HepG2 (cell line): ENCODE measurements around the gene ARL4D. TPM values are rescaled to one million over a fixed set of nuclear protein-coding genes. Genes with fewer than 3 reads are reported as not detected.

Experiments
- ATAC-seq: fragments of 200-7000 bp; cut with Tn5 transposase; 3 replicates; pipeline ENCODE4 v1.9.1; 2020; ENCODE audit warnings: mild to moderate bottlenecking, moderate library complexity
- BruUV-seq: library from RNA; stranded (reverse); fragments of 400-500 nt; replicated peaks from 2 replicates; lab custom pipeline; 2021; lab: Mats Ljungman, UMichigan
- CTCF ChIA-PET: fragments of 300-600 bp; formaldehyde crosslinking; extraction: SDS; loops from one replicate; lab custom pipeline; 2021; ENCODE audit warnings: low total read pairs, inconsistent platforms, low intra/inter-chr PET ratio; lab: Yijun Ruan, JAX
- POLR2A ChIA-PET: fragments of 350-600 bp; sonication (Branson Sonifier 250); formaldehyde crosslinking; loops from one replicate; lab custom pipeline; 2020; ENCODE audit warnings: antibody characterized with exemption, inconsistent platforms; lab: Yijun Ruan, JAX
- DNase-seq: peaks from one replicate; pipeline ENCODE4 v3.0.0-alpha.2; 2015; ENCODE audit warnings: low spot score
- FAIRE-seq: peaks from 3 replicates; lab custom pipeline; 2011; peaks lifted over from hg19 to GRCh38; lab: Jason Lieb, UNC
- H2AFZ ChIP-seq: one replicate; pipeline ENCODE4 v1.6.1; 2011; ENCODE audit warnings: low read length, inconsistent platforms
- H3K27ac ChIP-seq: fragments of 300-600 bp; 3 replicates; pipeline ENCODE4 v1.8.0; 2011; ENCODE audit warnings: mixed run types, mild to moderate bottlenecking, mixed read lengths, low read length, inconsistent platforms; ENCODE audit not compliant: insufficient read depth; ENCODE audit errors: extremely low read length
- H3K27me3 ChIP-seq, 2 experiments: fragments of 200-600 bp in 1 of 2; 2 replicates in 1 of 2; 3 replicates in 1 of 2; pipeline versions ENCODE4 v1.6.0 to v1.8.0; 2011; ENCODE audit warnings: low read length in 2 of 2, mild to moderate bottlenecking in 2 of 2, moderate library complexity in 2 of 2, inconsistent platforms in 1 of 2; ENCODE audit not compliant: insufficient read depth in 2 of 2, control insufficient read depth in 1 of 2
- H3K36me3 ChIP-seq, 2 experiments: fragments of 200-600 bp in 1 of 2; replicated peaks in 1 of 2; 2 replicates in 1 of 2; 3 replicates in 1 of 2; pipeline versions ENCODE4 v1.5.1 to v1.8.0; 2011; ENCODE audit warnings: low read length in 2 of 2, inconsistent platforms in 1 of 2; ENCODE audit not compliant: insufficient read depth in 2 of 2, control insufficient read depth in 1 of 2
- H3K4me1 ChIP-seq: 2 replicates; pipeline ENCODE4 v1.5.1; 2012; ENCODE audit warnings: low read length, inconsistent platforms; ENCODE audit not compliant: insufficient read depth
- H3K4me2 ChIP-seq: 2 replicates; pipeline ENCODE4 v1.6.0; 2011; ENCODE audit warnings: low read depth, low read length, inconsistent platforms
- H3K4me3 ChIP-seq, 3 experiments: fragments of 200-600 bp in 1 of 3; sonication (generic), shearing (Covaris generic) in 1 of 3; replicated peaks in 1 of 3; 2 replicates each; pipeline ENCODE4 v1.5.1; 2011 to 2016; ENCODE audit warnings: low read length in 3 of 3, inconsistent platforms in 2 of 3, low read depth in 2 of 3, mild to moderate bottlenecking in 2 of 3, control low read depth in 1 of 3, mixed read lengths in 1 of 3; ENCODE audit not compliant: insufficient read depth in 1 of 3
- H3K79me2 ChIP-seq: one replicate; pipeline ENCODE4 v1.6.1; 2011; ENCODE audit warnings: low read length, inconsistent platforms; ENCODE audit not compliant: insufficient read depth
- H3K9ac ChIP-seq: 2 replicates; pipeline ENCODE4 v1.6.0; 2011; ENCODE audit warnings: mild to moderate bottlenecking, low read depth, low read length, inconsistent platforms; ENCODE audit not compliant: insufficient read depth
- H3K9me3 ChIP-seq: 2 replicates; pipeline ENCODE4 v1.5.1; 2012; ENCODE audit warnings: mild to moderate bottlenecking, low read length
- H4K20me1 ChIP-seq: 2 replicates; pipeline ENCODE4 v1.6.0; 2011; ENCODE audit warnings: inconsistent platforms, mild to moderate bottlenecking, low read length, moderate library complexity; ENCODE audit not compliant: insufficient read depth
- ATM ChIP-seq: fragments of 450-650 bp; IDR thresholded peaks from 2 replicates; pipeline ENCODE4 v1.7.1; 2017; ENCODE audit warnings: mild to moderate bottlenecking, borderline replicate concordance
- EP300 ChIP-seq, 3 experiments: sonication (generic) in 1 of 3; formaldehyde crosslinking in 1 of 3; IDR thresholded peaks; 2 replicates each; pipeline versions ENCODE4 v1.5.1 to v1.6.1; 2011 to 2020; ENCODE audit warnings: low read depth in 2 of 3, low read length in 2 of 3, borderline replicate concordance in 1 of 3, improper control_type of control experiment in 1 of 3, mild to moderate bottlenecking in 1 of 3, missing genetic modification reagents in 1 of 3, moderate library complexity in 1 of 3
- IKZF1 ChIP-seq: fragments of 450-650 bp; IDR thresholded peaks from 2 replicates; pipeline ENCODE4 v1.7.1; 2016
- KDM5A ChIP-seq: fragments of 200-600 bp; sonication (generic); IDR thresholded peaks from 2 replicates; pipeline ENCODE4 v1.7.0; 2018; ENCODE audit warnings: antibody characterized with exemption, mild to moderate bottlenecking, low read length, borderline replicate concordance
- MED13 ChIP-seq: sonication (generic); formaldehyde crosslinking; IDR thresholded peaks from 2 replicates; pipeline ENCODE4 v1.5.0; 2020; ENCODE audit warnings: missing genetic modification reagents
- MLXIP ChIP-seq: sonication (generic); formaldehyde crosslinking; IDR thresholded peaks from 2 replicates; pipeline ENCODE4 v1.9.0; 2021; ENCODE audit warnings: missing genetic modification reagents, borderline replicate concordance
- MTERF4 ChIP-seq: sonication (generic); formaldehyde crosslinking; IDR thresholded peaks from 2 replicates; pipeline ENCODE4 v1.8.0; 2023; ENCODE audit warnings: mild to moderate bottlenecking, missing genetic modification reagents
- SIX1 ChIP-seq: sonication (generic); formaldehyde crosslinking; IDR thresholded peaks from 2 replicates; pipeline ENCODE4 v1.4.0; 2020; ENCODE audit warnings: missing genetic modification reagents, borderline replicate concordance
- ZNF207 ChIP-seq: fragments of 450-650 bp; IDR thresholded peaks from 2 replicates; pipeline ENCODE4 v1.6.1; 2016; ENCODE audit warnings: antibody characterized with exemption, borderline replicate concordance
- ZNF687 ChIP-seq: sonication (generic); formaldehyde crosslinking; IDR thresholded peaks from 2 replicates; pipeline ENCODE4 v1.5.1; 2020; ENCODE audit warnings: mild to moderate bottlenecking, missing genetic modification reagents, moderate library complexity
- ZNF768 ChIP-seq: sonication (generic); formaldehyde crosslinking; IDR thresholded peaks from 2 replicates; pipeline ENCODE4 v1.4.0; 2020; ENCODE audit warnings: missing genetic modification reagents
- WGBS: methylation state at CpG from one replicate; pipeline ENCODE4 v1.1.6; 2017; ENCODE audit warnings: low lambda C conversion rate; 5-methylcytosine and 5-hydroxymethylcytosine counted together
- in situ Hi-C: cut with HindIII; loops from 2 replicates; pipeline ENCODE4 v1.10.0; 2017; ENCODE audit warnings: low pct_unique_long_range_greater_than_20kb; ENCODE audit not compliant: extremely low pct_ligation_motif_present
- intact Hi-C: fragments of 100-400 bp; cut with micrococcal nuclease; formaldehyde crosslinking; loops from one replicate; pipeline ENCODE4 v1.10.0; 2022; ENCODE audit not compliant: unreplicated experiment
- polyA plus RNA-seq, 8 experiments: library from polyadenylated mRNA; depleted of rRNA in 3 of 8; stranded (reverse) in 7 of 8; unstranded in 1 of 8; fragments of >200 nt; fragmentation: Illumina TruSeq in 4 of 8; extraction: Trizol in 4 of 8; gene quantifications; 2 replicates each; pipeline versions ENCODE4 v1.2.1 to v1.2.3, GENCODE V29; 2011 to 2016; ENCODE audit warnings: low read depth in 4 of 8, missing spikeins in 1 of 8, mixed read lengths in 1 of 8; ENCODE audit not compliant: insufficient read depth in 1 of 8
- total RNA-seq, 5 experiments: library from RNA; depleted of rRNA; stranded (reverse); fragments of >200 nt; fragmentation: Illumina TruSeq; extraction: Trizol; gene quantifications; 2 replicates each; pipeline ENCODE4 v1.2.3, GENCODE V29; 2016; ENCODE audit warnings: low read depth in 1 of 5
- TF ChIP-seq, protein P1 (sequence below): sonication (generic); formaldehyde crosslinking; IDR thresholded peaks from 2 replicates; pipeline ENCODE4 v1.8.0; 2022; ENCODE audit warnings: mild to moderate bottlenecking, missing genetic modification reagents, moderate library complexity

ARL4D gene
- total and polyA plus RNA-seq, 2 of the 13 experiments (the other 11 are each of a cell fraction or from before 2014, with no cell fraction given): 9.0 to 25.9 TPM

DNA sequence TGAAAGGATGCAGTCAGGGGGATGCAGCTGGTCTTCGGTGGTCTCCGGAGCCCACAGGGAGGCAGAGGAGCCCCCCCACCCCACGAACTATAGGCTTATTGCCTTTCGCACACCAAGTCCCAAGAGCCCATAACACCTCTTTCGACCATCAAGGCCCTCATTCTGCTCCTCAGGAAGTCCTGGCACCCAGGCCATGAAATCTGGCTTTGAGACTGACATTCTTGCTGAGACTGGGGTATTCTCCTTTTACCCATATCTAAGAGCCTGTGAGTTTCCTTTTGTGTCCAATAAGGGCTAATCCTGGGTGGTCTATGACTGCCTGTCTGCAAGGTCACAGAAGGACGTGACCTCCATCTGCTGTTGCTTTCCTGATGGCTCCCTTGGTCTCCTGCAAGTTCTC is 6.4 kb upstream of the ARL4D start (continued):
- TF ChIP-seq MLXIP (no peak), ZNF768 (CRISPR knock-in tag) (no peak), ZNF207 (no peak), IKZF1 (no peak), MTERF4 (0 out of 2 replicates have a peak, but pooled peaks have one; percentile 41), ATM (no peak)
- TF ChIP-seq, protein P1, sequence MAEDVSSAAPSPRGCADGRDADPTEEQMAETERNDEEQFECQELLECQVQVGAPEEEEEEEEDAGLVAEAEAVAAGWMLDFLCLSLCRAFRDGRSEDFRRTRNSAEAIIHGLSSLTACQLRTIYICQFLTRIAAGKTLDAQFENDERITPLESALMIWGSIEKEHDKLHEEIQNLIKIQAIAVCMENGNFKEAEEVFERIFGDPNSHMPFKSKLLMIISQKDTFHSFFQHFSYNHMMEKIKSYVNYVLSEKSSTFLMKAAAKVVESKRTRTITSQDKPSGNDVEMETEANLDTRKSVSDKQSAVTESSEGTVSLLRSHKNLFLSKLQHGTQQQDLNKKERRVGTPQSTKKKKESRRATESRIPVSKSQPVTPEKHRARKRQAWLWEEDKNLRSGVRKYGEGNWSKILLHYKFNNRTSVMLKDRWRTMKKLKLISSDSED (CRISPR knock-in tag): no peak

DNA sequence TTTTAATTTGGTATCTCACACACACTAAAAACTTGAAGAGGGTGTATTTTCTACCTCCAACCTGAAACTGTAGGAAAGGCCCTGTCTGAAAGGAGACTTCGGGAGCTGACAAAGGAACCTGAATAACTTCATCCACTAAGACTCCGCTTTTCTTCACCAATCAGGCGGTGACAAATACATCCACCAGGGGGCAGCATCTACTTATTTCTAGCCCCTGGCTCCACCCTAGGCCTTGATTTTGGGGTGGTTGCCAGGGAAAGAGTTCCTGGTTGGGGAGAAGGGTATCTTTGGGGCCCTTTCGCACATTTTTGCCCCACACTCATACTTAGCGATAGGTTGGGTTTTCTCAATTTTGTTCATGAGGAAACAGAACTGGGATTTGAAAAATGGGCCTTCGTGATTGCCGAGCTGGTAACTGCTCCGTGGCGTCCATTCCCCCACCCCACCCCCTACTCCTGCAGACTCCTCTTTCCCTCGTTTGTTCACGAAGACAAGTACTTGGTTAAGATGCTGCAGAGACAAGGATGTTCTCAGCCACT is 4.8 kb upstream of the ARL4D start:
- FAIRE-seq: peak; percentile 82
- Histone ChIP-seq H3K4me2 (peak overlapping the region; percentile 58), H3K36me3 (no peaks in the 10 kb centered on the region), H3K27ac (peak overlapping the region; percentile 55), H3K4me1 (peaks cover 64% of the 10 kb centered on the region), H3K79me2 (peaks cover 2% of the 10 kb centered on the region), H3K9me3 (no peaks in the 10 kb centered on the region), H3K4me3 (no peak overlapping the region), H3K9ac (peak overlapping the region; percentile 28; the same call in 1 of the 2 replicates), H2AFZ (no peak overlapping the region), H4K20me1 (no peaks in the 10 kb centered on the region), H3K27me3 (no peaks in the 10 kb centered on the region)
- CTCF ChIA-PET: interaction anchor here (1.0 to 9.0 kb wide), 3 partner anchors 34 to 91 kb away, joined by 3 to 381 read pairs (median 11); partner anchors contain the start of gene DHX8
- POLR2A ChIA-PET: interaction anchor here (1.3 to 13.3 kb wide), 12 partner anchors 10 to 153 kb away, joined by 4 to 485 read pairs (median 10); partner anchors contain the start of genes DHX8 and ETV4
- BruUV-seq: no TSS peak
- 32% methylated on average over 11 of the region's 11 CpGs for WGBS
- ATAC-seq: peak; percentile 60
- DNase-seq: peak; percentile 83
- intact Hi-C loops (loop anchor here (1.0 kb wide), 1 partner anchor 89 kb away; the partner anchor contains the start of gene DHX8), in situ Hi-C loops (no loop called here)
- peak; percentile 51; the same call in 1 of the 2 replicates for TF ChIP-seq KDM5A
- TF ChIP-seq MED13 (CRISPR knock-in tag): no peak
- TF ChIP-seq SIX1 (CRISPR knock-in tag): no peak
- 0 out of 4 replicates have a peak, but pooled peaks of 1 of the 2 experiments have one; percentile 11 for TF ChIP-seq EP300 (IDR thresholded peaks at IDR 0.05; ENCODE audit: low read depth in 2 of 2, low read length in 2 of 2)
- TF ChIP-seq EP300 (CRISPR knock-in tag; IDR thresholded peaks at IDR 0.05; ENCODE audit: borderline replicate concordance): peak; percentile 54; the same call in 1 of the 2 replicates
- no peak for TF ChIP-seq ZNF687 (CRISPR knock-in tag)
